ENCODE data around the gene COMMD6. TPM values are rescaled to one million over a fixed set of nuclear protein-coding genes. Genes with fewer than 3 reads are reported as not detected.

The COMMD6 gene
- total and polyA plus RNA-seq, 2 donors (not counting 1 experiment from before 2014, with no cell fraction given) = 78.0 to 153 TPM

DNA sequence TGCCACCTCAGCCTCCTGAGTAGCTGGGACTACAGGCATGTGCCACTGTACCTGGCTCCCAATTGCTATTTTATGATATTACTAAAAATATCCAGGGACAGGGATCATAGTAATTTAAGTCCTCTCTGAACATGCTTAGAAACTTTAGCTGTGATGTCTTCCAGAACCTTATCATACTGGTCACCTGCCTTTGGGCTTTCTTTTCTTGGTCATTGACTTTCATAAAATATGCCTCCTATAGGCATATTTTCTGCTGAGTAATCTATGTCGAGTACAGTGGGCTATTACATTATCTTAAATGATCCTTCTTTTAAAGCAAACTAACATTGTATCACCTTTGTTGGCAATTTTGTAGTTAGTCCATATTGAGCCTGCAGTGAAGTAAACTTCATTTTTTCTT is 18.2 kb upstream of the COMMD6 start:
- H3K27me3 Mint-ChIP-seq = no peaks in the 10 kb centered on the region
- H3K4me1 Mint-ChIP-seq = peaks cover 34% of the 10 kb centered on the region
- Histone ChIP-seq H3K27ac (ENCODE audit: low read length in 2 of 2) (no peak overlapping the region), H3K36me3 (replicated peaks in 1 of 2; ENCODE audit: control extremely low read depth in 1 of 2, control insufficient read depth in 1 of 2, extremely low read depth in 1 of 2, insufficient read depth in 2 of 2, low read length in 1 of 2) (peaks cover 0 to 8% of the 10 kb centered on the region in 2 experiments), H2AFZ (ENCODE audit: insufficient read depth, low read depth, low read length, poor library complexity, severe bottlenecking) (no peak overlapping the region), H3K27me3 (replicated peaks in 1 of 4; ENCODE audit: control extremely low read depth in 1 of 4, control insufficient read depth in 3 of 4, insufficient read depth in 4 of 4, low read length in 3 of 4) (no peaks in the 10 kb centered on the region), H4K20me1 (ENCODE audit: control insufficient read depth, insufficient read depth, low read length, poor library complexity, severe bottlenecking) (no peaks in the 10 kb centered on the region), H3K4me1 (ENCODE audit: control insufficient read depth in 2 of 2, insufficient read depth in 2 of 2, low read length in 2 of 2) (peaks cover 0 to 7% of the 10 kb centered on the region in 2 donors), H3K9ac (ENCODE audit: low read length) (no peak overlapping the region), H3K4me3 (ENCODE audit: control extremely low read depth in 1 of 5, extremely low read depth in 1 of 5, insufficient read depth in 1 of 5, low read depth in 2 of 5, low read length in 4 of 5) (no peak overlapping the region), H3K4me2 (replicated peaks; ENCODE audit: low read depth, low read length, poor library complexity, severe bottlenecking) (no peak overlapping the region), H3K79me2 (ENCODE audit: control insufficient read depth, insufficient read depth, low read length) (peaks cover 36% of the 10 kb centered on the region), H3K9me3 (ENCODE audit: control extremely low read depth in 1 of 3, control insufficient read depth in 2 of 3, insufficient read depth in 1 of 3, low read length in 2 of 3) (no peaks in the 10 kb centered on the region)
- ATAC-seq (ENCODE audit: low read depth) (no peak), DNase-seq (no peak)
- no peaks in the 10 kb centered on the region for H3K9me3 Mint-ChIP-seq (ENCODE audit: insufficient read depth)
- WGBS (ENCODE audit: insufficient coverage) = no CpG with 5 or more reads among the region's 1 CpG
- intact Hi-C loops (cut with micrococcal nuclease) = no loop called here
- no peak overlapping the region for H3K27ac Mint-ChIP-seq
- no peak overlapping the region for H3K4me3 Mint-ChIP-seq
- TF ChIP-seq CTCF (IDR thresholded peaks at IDR 0.05) (no peak), EZH2 (IDR thresholded peaks at IDR 0.05; ENCODE audit: borderline replicate concordance, insufficient read depth, low read depth, low read length, poor library complexity, severe bottlenecking) (no peak)
- ChIA-PET CTCF (no interaction called here), POLR2A (no interaction called here)

DNA sequence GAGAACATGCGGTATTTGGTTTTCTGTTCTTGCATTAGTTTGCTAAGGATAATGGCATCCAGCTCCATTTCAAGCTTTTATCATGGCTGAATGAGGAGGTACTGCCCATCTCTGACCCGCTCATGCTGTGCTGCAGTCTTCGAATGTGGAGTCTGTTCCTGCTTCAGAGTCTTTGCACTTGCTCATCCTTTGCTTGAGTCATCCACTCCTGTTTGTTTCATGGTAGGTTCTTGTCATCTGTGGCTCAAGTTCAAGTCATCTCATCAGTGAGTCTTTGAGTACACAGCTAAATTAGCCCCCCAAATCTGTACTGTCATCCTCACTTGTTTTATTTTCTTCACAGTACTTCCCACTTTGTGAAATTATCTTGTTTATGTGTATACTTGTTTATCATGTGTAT is 17.3 kb upstream of the COMMD6 start:
- Mint-ChIP-seq H3K9me3 (ENCODE audit: insufficient read depth) (no peaks in the 10 kb centered on the region), H3K27ac (no peak overlapping the region), H3K27me3 (no peaks in the 10 kb centered on the region), H3K4me3 (no peak overlapping the region), H3K4me1 (peaks cover 41% of the 10 kb centered on the region)
- CTCF ChIA-PET = no interaction called here
- POLR2A ChIA-PET = no interaction called here
- intact Hi-C loops (cut with micrococcal nuclease) = no loop called here
- H3K4me2 ChIP-seq (replicated peaks; ENCODE audit: low read depth, low read length, poor library complexity, severe bottlenecking) = no peak overlapping the region
- no peaks in the 10 kb centered on the region for H3K9me3 ChIP-seq (ENCODE audit: control extremely low read depth in 1 of 3, control insufficient read depth in 2 of 3, insufficient read depth in 1 of 3, low read length in 2 of 3)
- DNase-seq = no peak
- no peak for TF ChIP-seq EZH2 (IDR thresholded peaks at IDR 0.05; ENCODE audit: borderline replicate concordance, insufficient read depth, low read depth, low read length, poor library complexity, severe bottlenecking)
- TF ChIP-seq CTCF (IDR thresholded peaks at IDR 0.05) = no peak
- no peak overlapping the region for H3K27ac ChIP-seq (ENCODE audit: low read length in 2 of 2)
- no peak overlapping the region for H3K9ac ChIP-seq (ENCODE audit: low read length)
- no peak overlapping the region for H3K4me3 ChIP-seq (ENCODE audit: control extremely low read depth in 1 of 5, extremely low read depth in 1 of 5, insufficient read depth in 1 of 5, low read depth in 2 of 5, low read length in 4 of 5)
- H4K20me1 ChIP-seq (ENCODE audit: control insufficient read depth, insufficient read depth, low read length, poor library complexity, severe bottlenecking) = no peaks in the 10 kb centered on the region
- no peaks in the 10 kb centered on the region for H3K27me3 ChIP-seq (replicated peaks in 1 of 4; ENCODE audit: control extremely low read depth in 1 of 4, control insufficient read depth in 3 of 4, insufficient read depth in 4 of 4, low read length in 3 of 4)
- WGBS (ENCODE audit: insufficient coverage) = 100% methylated on average over 2 of the region's 3 CpGs
- H2AFZ ChIP-seq (ENCODE audit: insufficient read depth, low read depth, low read length, poor library complexity, severe bottlenecking) = no peak overlapping the region
- peaks cover 0 to 8% of the 10 kb centered on the region in 2 experiments for H3K36me3 ChIP-seq (replicated peaks in 1 of 2; ENCODE audit: control extremely low read depth in 1 of 2, control insufficient read depth in 1 of 2, extremely low read depth in 1 of 2, insufficient read depth in 2 of 2, low read length in 1 of 2)
- peaks cover 44% of the 10 kb centered on the region for H3K79me2 ChIP-seq (ENCODE audit: control insufficient read depth, insufficient read depth, low read length)
- ATAC-seq (ENCODE audit: low read depth) = no peak
- peaks cover 8 to 15% of the 10 kb centered on the region in 2 donors for H3K4me1 ChIP-seq (ENCODE audit: control insufficient read depth in 2 of 2, insufficient read depth in 2 of 2, low read length in 2 of 2)

Measured in B cell (primary cell).